IPS DF 19.7 (cell line): ENCODE measurements around the gene PPFIA4.
A peak's percentile ranks its signal among the peaks of the same experiment; 100 is the strongest.
"Not testable (repeated sequence)": the region's sequence is repeated elsewhere in the genome, so short reads cannot be mapped to it uniquely, and the experiment has no call there.

Source experiments
- DNase-seq: peaks from one replicate; pipeline ENCODE4 v3.0.0-alpha.2; 2013; ENCODE audit warnings: low read depth, low spot score

Gene PPFIA4

DNA sequence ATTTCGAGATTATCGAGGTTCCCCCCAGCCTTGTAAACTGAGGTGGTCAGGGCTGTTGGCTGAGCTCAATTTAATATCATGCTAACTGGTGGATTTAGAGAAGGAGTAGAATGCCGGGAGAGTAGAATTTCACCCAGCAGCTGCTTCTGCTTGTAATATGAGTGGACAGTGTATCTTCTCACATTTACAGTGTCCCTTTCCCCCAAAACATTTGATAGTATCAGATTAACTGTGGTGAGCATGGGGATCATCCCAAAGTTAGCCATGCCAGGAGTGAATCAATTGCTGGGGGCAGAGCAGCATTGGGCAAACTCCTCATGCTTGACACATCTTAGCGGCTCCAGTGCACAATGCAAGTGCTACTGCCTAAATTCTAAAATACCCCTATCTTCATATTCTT, 9.2 kb upstream of the PPFIA4 start:
- DNase-seq: no peak

DNA sequence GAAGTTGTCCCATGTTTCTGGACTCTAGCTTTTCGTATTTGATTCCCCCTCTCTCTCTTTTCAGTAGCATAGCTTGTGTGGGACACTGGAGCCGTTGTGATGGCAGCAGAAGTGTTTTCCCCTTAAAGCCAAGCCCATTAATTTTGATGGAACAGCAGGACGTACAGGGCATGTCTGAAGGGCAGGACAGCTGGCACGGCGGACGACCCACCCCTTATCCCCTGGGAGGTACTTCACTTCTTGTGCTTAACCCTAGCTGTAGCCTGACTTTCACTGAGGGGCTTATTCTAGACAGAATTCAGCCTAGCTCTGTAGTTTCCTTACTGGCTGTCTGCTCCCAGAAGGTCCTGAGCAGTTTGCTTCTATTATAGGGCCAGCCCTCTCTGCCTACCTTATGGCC, 8.6 kb upstream of the PPFIA4 start:
- DNase-seq: no peak

DNA sequence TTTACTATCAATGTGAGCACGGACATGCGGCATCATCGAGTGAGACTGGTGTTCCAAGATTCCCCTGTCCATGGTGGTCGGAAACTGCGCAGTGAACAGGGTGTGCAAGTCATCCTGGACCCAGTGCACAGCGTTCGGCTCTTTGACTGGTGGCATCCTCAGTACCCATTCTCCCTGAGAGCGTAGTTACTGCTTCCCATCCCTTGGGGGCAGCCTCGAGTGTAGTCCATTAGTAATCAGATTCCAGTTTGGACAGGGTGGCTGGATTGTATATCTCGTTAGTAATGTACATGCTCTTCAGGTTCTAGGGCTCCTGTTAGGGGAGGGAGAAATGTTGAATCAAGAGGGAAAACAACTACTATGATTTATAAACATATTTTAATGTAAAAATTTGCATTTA, 3.4 kb upstream of the PPFIA4 start:
- not testable (repeated sequence) for DNase-seq

DNA sequence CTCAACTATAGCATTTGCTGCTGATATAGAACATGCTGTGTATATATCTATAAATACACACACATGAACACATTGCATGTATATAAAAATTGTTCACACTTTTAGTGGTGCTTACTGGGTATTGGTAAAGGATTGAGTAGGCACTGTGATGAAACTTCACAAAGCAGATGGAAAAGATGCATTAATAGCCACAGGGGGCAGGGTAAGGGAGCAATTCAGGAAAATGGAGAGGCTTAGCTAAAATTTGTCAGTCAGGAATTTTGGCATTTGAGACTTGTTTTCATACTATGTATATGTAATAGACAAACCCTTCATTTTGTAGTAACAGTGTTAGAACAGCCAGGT, 633 bp upstream of the PPFIA4 start:
- no peak for DNase-seq

DNA sequence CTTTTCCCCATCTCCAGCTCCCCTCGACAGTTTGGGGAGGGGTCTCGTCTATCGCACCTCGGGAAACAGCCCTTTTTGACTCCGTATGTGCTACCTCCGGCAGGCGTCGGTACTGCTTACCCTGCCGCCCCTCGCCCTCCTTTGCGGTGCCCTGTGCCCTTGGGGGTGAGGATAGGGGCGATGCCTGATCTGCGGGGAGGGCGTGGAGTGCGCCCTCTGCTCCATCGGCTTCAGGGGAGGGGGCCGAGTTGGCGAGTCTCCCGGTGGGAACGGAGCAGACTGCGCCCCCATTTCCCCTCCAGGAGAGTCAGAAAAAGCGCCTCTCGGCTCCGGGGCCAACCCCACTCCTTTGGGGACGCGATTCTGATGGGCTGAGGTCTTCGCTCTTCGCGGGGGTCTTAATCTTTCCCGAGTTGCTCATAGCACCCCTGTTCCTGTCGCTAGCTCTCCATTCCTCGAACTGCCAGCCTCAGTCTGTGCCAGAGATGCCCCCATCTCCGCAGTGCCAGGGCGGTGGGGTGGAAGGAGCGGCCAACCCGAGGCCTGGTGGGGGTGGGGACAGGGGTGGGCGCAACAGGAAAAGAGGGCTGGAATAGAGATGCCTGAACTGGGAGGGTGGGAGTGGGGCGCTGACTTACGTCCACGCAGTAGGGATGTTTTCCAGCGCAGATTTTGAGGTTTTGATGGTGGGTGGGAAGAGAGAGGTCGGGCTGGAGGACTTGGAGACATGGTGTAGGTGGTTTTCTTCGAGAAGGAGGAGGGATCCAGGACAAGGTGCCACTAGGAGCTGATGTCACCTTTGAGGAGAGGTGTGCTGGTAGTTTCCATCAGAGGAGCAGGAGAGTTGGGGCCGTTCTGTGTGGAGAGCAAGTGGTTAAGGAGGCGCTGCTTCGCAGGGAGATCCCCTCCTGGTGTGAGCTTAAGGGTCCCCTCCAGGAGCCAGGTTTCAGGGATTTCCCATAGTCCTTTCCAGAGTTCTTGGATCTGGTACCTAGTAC, 674 bp downstream of the PPFIA4 start:
- DNase-seq: no peak

DNA sequence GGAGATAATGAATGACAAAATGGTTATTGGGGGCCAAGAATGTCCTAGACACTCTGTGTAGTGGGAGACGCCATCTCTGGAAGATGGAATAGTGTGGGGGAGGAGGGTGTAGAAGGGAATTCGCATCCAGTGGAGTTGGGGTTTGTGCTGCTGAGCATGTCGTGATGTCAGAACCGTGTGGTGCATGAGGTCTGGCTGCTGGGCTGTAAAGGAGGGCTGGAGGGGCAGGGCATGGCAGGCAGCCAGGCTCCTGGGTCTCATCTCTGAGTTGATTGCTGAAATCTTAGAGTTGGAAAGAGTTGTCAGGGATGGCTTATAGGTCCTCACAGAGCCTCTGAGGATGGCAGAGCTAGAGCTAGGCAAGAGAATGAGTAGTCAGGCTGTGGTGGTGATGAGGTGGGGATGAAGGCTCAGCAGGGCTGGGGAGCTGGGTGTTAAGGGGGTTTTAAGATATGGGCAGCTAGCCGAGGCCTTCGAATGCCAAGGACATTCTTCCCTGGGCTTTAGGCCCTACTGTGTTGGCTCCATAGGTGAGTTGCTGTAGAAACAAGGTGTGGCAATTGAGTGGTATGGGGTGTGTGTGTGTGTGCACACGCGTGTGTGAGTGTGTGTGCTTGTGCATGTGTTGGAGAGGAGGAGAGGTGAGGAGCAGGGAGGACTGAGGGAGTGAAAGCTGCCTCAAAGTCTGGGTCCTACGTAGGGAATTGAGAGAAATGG, 1.9 kb downstream of the PPFIA4 start:
- no peak for DNase-seq

DNA sequence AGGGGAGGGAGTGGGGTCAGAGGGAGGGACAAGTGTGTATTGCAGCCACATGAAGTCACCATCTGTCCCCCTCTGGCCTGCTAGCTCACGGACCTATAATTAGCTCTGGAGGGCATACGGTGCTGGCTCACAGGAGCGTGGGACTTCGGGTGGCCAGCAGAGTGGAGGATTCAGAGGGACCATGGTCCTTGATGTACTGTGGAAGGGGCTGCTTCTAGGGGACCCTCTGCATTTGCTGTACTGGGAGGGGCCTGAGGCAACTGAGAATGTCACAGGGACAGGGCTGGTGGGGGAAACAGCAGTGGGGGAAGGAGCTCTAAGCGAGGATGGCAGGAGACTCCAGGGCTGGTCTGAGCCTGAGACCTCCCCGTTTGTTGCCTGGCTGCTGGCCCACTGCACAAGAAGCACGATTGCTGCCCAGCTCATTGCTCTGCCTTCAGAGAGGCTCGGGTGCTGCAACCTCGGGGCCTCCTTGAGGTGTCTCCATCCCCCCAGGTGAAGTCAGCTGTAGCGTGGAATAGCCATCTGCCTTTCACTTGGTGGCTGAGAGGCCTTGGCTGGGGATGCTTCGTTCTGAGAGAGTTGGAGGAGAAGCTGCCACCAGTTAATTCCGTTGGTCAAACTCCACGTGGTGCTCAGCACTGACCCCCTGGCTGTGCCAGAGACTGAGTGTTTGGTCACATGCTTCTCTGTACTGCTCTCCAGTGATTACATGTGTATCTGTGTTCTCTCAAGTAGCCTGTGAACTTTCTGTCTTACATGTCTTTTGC, 2.7 kb downstream of the PPFIA4 start:
- no peak for DNase-seq

DNA sequence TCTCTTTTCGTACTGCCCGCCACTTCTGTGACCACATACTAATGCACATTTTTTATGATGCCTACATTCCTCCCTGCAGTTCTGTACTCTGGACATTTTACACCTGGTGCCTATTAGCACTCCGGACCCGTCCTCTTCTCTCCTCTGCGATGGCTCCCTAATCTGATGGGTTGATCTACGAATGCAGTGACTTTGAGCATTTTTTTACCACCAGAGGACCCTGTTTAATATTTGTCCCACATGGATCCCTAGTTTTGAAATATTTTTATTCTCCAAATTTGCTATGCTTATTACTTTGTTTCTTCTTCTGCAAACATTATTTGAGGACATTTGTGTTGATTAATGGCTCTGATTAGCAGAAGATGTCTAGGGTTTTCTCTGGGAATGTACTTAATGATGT, 5.2 kb downstream of the PPFIA4 start:
- no peak for DNase-seq

DNA sequence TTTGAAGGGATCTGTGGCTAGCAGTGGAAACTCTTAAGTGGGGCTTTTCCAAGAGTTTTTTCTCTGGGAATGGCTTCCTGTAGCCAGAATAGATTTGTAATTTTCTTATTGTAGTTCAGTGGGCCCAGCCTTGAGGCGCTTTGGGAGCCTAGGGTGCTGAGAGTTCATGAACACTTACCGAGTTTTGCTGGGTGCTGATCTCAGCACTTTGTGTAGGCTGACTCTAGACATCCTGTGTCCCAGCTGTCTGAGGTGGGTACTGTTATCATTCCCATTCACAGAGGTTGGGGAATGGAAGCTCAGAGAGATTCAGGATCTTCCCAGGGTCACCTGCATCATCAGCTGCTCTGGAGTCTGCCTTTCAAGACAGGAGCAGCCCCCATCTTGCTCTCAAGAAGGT, 7.0 kb downstream of the PPFIA4 start:
- DNase-seq: no peak

DNA sequence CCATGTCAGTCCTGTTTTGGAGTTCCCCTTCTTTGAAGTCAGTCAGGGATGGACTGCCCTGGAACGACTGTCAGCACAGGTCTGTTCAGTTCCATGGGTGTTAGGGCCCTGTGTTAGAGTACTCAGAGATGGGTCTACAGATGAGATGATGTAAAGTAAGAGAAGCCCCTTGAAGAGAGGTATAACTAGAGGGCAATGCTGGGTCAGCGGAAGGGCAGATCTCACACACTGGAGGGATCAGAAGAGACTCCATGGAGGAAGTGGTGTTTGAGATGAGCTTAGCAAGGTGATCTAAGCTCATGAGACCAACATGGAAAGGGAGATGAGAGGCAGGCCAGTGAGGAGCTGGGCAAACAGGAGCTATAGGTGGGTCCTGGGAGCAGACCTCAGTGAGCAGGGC, 7.6 kb downstream of the PPFIA4 start:
- no peak for DNase-seq

DNA sequence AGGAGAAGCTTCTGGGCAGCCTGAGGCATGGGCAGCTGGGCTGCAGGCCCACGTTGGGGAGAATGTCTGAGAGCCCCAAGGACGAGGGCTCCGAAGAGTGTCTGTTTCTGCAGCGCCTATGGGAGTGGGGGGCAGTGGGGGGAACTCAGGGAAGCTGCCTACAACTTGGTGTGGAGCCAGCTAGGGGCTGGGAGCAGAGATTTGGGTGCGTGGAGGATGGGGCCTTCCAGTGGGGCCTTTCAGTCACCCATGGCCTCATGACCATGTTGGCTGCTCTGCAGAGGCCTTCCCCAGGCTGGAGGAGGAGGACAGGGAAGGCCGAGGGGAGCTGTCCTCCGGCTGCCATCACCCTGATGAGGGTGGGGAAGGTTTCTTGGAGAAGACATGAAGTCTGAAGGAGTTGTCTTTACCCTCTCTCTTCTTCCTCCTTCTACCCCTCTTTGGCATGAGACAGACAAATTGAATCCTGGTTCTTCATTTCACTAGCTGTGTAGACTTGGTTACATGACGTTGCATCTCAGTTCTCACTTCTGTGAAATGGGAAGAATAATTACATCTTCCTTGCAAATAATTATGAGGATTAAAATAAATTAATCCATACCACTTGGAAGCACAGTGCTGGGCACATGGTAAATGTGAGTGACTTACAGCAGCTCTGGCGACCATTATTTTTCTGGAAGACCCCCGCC, 8.3 kb downstream of the PPFIA4 start:
- DNase-seq: no peak

DNA sequence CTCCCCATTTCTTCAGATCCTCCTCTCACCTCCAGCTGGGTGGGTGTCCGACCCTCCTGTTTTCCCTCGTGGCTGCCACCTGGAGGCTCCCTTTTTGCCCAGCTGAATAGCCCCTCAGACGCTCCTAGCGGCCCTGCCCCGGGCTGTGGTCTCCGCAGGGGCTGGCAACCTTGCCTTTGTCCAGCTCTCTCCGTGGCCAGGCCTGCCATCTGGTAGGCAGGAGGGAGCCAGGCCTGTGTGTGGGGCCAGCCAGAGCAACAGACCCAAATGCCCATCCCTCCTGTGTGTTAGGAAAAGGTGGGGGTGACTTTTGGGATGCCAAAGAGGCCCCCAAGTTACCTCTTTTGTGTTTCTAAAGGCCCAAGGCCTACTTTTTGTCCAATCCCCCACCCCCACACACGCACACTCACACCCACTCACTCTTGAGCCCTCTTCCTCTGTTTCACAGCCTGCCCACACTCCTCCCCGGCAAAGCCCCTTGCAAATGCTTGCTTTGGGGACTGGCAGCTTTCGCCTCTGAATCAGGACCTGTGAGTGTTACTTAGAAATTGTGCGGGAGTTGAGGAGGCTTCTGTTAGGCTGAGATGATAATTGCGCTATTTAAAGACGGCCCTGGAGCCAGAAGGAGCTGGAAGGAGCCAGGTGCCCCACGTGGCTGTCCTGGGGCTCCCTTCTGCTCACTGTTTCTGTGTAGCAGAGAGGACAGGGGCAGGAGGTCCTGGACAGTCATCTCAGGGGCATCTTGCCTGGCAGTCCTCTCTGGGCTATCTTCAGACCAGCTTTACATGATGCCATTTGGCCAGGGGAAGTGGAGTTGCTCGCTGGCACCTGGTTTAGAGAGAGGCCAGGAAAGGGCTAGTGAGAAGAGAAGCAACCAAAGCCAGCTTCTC, 9.1 kb downstream of the PPFIA4 start:
- no peak for DNase-seq

DNA sequence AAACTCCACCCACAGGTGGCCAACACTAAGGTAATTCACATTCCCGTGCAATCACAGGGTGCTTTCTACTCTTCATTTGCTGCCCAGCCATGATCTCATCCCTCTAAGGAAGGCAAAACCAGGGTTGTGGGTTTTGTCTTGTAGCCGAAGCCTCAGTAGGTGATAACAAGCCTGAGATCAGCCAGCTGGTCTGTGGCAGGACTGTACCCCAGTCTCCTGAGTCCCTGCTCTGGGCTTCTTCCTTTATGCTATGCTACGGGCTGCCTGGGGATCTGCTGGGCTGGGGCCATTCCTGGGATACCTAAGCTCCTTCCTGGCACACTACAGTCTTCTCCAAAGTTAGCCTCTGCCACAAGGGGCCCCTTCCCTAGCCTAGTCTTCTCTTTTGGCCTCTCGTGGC, 9.8 kb downstream of the PPFIA4 start:
- DNase-seq: no peak

DNA sequence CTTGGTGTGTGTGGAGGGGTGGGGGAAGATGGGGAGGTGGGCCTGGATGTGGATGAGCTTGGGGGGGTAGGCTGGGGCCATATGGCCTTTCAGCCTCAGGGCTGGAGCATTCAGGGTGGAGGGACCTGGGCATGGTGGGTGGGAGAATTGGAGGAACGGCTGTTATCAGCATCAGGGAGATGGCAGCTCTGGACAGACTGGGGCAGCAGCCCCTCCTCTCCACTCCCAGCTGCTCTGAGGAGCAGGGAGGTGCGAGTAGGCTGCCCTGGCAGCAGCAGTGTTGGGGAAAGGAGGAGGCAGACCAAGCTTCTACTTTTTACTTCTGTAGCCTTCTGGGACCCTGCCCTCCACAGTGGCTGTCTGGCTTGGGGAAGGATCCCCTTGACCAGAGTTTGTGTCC, 10.2 kb downstream of the PPFIA4 start:
- DNase-seq: no peak

DNA sequence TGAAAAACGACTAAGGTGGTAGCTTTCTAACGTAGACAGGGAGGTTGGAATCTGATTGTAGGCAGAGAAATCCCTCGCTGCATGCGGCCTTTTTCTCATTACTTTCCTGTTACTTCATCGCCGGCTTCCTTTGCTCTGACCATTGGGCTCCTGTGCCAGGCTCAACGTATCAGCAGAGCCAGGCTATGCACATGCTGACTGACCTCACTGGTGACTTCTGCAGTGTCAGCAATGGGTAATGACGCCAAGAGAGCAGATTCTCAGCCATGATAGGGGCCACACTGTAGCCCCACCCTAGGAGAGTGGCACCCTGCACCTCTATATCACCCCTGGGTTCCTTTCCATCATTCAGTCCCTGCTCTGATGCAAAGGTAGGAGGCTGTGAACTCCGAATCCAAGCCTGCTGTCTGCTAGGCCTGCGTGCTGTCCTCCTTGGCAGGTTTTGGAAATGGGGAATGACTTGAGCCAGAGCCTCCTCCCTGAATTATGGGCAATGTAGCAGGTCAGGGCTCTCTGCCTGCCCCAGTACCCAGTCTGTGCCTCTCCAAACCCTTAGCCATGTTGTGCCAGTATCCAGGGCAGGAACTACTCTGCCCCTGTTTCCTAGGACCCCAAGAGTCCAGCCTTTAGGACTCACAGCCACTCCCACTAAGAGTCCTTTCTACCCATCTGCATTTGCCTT, 11.4 kb downstream of the PPFIA4 start:
- no peak for DNase-seq

DNA sequence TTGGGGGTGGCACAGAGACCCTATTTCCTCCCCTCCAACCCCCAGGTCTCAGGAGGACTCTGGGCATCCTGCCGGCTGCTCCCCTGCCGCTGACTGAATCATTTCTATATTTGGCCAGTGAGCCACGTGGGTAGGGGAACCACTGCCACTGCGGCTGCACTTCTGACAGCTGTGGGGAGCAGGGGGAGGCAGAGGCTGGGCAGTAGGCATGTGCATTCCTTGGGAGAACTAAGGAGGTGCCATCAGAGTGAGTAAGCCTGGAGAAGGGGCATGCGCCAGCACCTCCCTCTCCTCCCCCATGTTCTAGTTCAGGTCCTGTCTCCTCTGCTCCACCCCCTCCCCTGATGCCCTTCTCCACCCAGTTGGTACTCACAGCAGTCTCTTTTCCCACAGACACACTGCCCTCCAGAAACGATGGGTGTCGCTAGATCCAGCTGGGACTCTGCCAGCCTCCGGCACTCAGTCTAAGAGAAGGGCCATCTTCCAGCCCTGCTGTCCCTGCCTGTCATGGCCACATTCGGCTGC, 12.0 kb downstream of the PPFIA4 start:
- DNase-seq: no peak

DNA sequence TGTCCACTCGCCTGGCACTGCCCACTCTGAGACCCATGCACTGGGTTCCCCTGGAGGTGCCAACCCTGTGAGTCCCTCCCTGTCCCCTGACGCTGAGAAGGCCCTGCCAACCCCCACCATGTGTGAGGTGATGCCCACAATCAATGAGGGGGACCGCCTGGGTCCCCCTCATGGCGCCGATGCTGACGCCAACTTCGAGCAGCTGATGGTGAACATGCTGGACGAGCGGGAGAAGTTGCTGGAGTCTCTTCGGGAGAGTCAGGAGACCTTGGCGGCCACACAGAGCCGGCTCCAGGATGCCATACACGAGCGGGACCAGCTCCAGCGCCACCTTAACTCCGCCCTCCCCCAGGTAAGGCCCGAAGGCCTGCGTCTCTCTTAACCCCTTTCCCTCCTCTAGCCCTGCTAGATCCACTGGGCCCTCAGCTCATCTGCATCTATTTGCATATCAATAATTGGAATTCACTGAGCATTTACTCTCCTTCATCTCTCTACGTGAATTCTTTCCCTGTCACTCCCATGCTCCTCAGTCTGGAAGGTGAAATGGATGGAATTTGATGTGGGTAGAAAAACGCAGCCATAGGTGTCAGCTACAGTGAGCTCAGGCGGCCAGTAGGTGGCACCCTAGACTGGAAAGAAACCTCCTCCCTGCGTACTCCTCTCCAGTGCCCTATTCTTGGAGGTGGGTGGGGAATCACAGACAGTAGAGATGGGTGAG, 12.8 kb downstream of the PPFIA4 start:
- peak; percentile 56 for DNase-seq

DNA sequence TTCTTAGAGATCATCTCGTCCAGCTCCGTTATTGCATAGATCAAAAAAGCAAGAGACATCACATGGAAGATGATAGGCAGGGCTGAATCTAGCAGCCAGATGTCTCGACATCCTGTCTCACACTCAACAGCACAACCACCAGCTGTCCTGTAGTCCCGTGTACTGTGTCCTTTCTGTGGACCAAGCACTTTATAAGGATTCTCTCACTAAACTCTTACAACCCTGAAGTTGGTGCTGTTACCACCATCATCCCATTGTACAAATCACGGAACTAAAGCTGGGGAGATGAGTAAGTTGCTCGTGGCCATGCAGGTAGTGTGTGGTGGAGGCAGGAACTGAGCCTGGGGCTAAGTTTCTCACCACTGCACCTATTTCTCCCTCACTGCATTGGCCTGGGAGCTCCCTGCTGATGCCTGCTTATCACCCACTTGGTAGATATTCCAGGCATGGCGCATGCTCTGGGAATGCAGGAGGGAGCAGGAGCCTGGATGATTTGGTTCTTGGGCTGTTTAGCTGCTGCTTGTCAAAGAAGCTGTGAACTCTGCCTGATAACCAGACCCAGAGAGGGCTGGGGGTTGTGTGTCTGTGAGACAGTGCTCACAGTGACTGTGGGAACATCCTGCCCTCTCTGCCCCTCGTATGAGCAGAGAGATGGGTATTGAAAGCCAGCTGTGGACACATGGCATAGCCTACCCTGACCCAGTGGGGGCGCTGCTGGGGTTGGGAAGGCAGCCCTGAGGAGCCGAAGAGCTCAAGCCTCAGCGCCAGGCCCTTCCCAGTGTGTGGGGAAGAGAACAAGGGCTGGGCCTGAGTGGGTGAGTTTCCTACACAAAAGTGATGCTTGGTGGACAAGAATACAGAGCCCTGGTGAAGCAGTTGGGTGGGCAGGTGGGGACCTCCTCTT, 13.6 kb downstream of the PPFIA4 start:
- no peak for DNase-seq
